H1 (cell line): ENCODE results near the gene MACROD1. TPM values are rescaled to one million over a fixed set of nuclear protein-coding genes. Genes with fewer than 3 reads are reported as not detected.

Experiments used
- CTCF ChIA-PET: fragments of 300-600 bp; sonication (Branson Sonifier 250); formaldehyde crosslinking; loops from one replicate; lab custom pipeline; 2021; ENCODE audit not compliant: partially characterized antibody; lab: Charles Lee
- POLR2A ChIA-PET: fragments of 300-600 bp; sonication (Branson Sonifier 250); formaldehyde crosslinking; loops from one replicate; lab custom pipeline; 2021; ENCODE audit warnings: inconsistent platforms; ENCODE audit not compliant: partially characterized antibody; lab: Charles Lee
- DNase-seq, 2 experiments: peaks; one replicate each; pipeline versions ENCODE4 v3.0.0 to v3.0.0-alpha.2; 2010 to 2022; ENCODE audit warnings: low spot score in 2 of 2, low read depth in 1 of 2, mixed read lengths in 1 of 2
- FAIRE-seq: peaks from 2 replicates; lab custom pipeline; 2011; peaks lifted over from hg19 to GRCh38; lab: Jason Lieb, UNC
- H2AFZ ChIP-seq: 2 replicates; pipeline ENCODE4 v1.8.1; 2012; ENCODE audit warnings: low read length, inconsistent platforms
- H2AK5ac ChIP-seq: 2 replicates; pipeline ENCODE4 v1.6.1; 2013; ENCODE audit warnings: low read depth, low read length
- H2BK120ac ChIP-seq: replicated peaks from 2 replicates; pipeline ENCODE3; 2013; ENCODE audit warnings: low read depth, low read length, inconsistent platforms
- H2BK12ac ChIP-seq: 2 replicates; pipeline ENCODE4 v1.6.1; 2013; ENCODE audit warnings: low read depth, low read length
- H2BK15ac ChIP-seq: 2 replicates; pipeline ENCODE4 v1.6.1; 2013; ENCODE audit warnings: low read length
- H2BK20ac ChIP-seq: 2 replicates; pipeline ENCODE4 v1.6.1; 2013; ENCODE audit warnings: low read length
- H2BK5ac ChIP-seq: 2 replicates; pipeline ENCODE4 v1.6.1; 2013; ENCODE audit warnings: low read depth, low read length
- H3K14ac ChIP-seq: 2 replicates; pipeline ENCODE4 v1.6.1; 2013; ENCODE audit warnings: inconsistent platforms; ENCODE audit not compliant: insufficient read length
- H3K18ac ChIP-seq: 2 replicates; pipeline ENCODE4 v1.6.1; 2013; ENCODE audit warnings: low read length; ENCODE audit errors: extremely low read depth
- H3K23ac ChIP-seq: 2 replicates; pipeline ENCODE4 v1.6.1; 2013; ENCODE audit warnings: inconsistent platforms; ENCODE audit not compliant: insufficient read length
- H3K23me2 ChIP-seq: 2 replicates; pipeline ENCODE4 v1.6.1; 2013; ENCODE audit warnings: low read depth, low read length
- H3K27ac ChIP-seq: 2 replicates; pipeline ENCODE4 v1.6.1; 2011; ENCODE audit warnings: low read depth, low read length, inconsistent platforms
- H3K27me3 ChIP-seq, 4 experiments: replicated peaks in 1 of 4; 1 replicate in 1 of 4; 2 replicates in 3 of 4; pipeline versions ENCODE4 v1.6.1 to v1.8.1; 2011 to 2013; ENCODE audit warnings: low read length in 3 of 4, mild to moderate bottlenecking in 3 of 4, inconsistent platforms in 2 of 4, mixed read lengths in 2 of 4, moderate library complexity in 1 of 4; ENCODE audit not compliant: control insufficient read depth in 3 of 4, insufficient read depth in 3 of 4; ENCODE audit errors: extremely low read depth in 1 of 4
- H3K36me3 ChIP-seq, 4 experiments: 2 replicates each; pipeline versions ENCODE4 v1.6.1 to v1.8.1; 2011 to 2013; ENCODE audit warnings: mild to moderate bottlenecking in 4 of 4, low read length in 3 of 4, moderate library complexity in 2 of 4, control low read depth in 1 of 4, inconsistent platforms in 1 of 4; ENCODE audit not compliant: insufficient read depth in 4 of 4, control insufficient read depth in 2 of 4
- H3K4ac ChIP-seq: replicated peaks from 2 replicates; pipeline ENCODE3; 2013; ENCODE audit warnings: low read length, low read depth, mixed read lengths, inconsistent platforms; ENCODE audit not compliant: insufficient read length
- H3K4me1 ChIP-seq, 4 experiments: replicated peaks in 1 of 4; 1 replicate in 1 of 4; 2 replicates in 3 of 4; pipeline versions ENCODE4 v1.6.1 to v1.8.1; 2011 to 2013; ENCODE audit warnings: low read length in 3 of 4, inconsistent platforms in 2 of 4, mixed read lengths in 1 of 4; ENCODE audit not compliant: insufficient read depth in 4 of 4, control insufficient read depth in 3 of 4
- H3K4me2 ChIP-seq, 2 experiments: 2 replicates each; pipeline versions ENCODE4 v1.6.1 to v1.8.1; 2011 to 2013; ENCODE audit warnings: low read depth in 2 of 2, low read length in 2 of 2, control low read depth in 1 of 2, inconsistent platforms in 1 of 2, mild to moderate bottlenecking in 1 of 2; ENCODE audit not compliant: insufficient read depth in 1 of 2
- H3K4me3 ChIP-seq, 4 experiments: fragments of 200-600, 300-600 bp in 1 of 4; sonication (generic), shearing (Covaris generic), sonication (Bioruptor Twin) in 1 of 4; 2 replicates each; pipeline versions ENCODE4 v1.5.1 to v1.8.1; 2011 to 2016; ENCODE audit warnings: low read length in 4 of 4, low read depth in 3 of 4, control low read depth in 2 of 4, inconsistent platforms in 2 of 4, mild to moderate bottlenecking in 2 of 4, mixed read lengths in 1 of 4, moderate library complexity in 1 of 4; ENCODE audit not compliant: insufficient read depth in 2 of 4; ENCODE audit errors: extremely low read depth in 1 of 4
- H3K56ac ChIP-seq: replicated peaks from 2 replicates; pipeline ENCODE3; 2013; ENCODE audit warnings: low read depth, mild to moderate bottlenecking, mixed read lengths, low read length, inconsistent platforms; ENCODE audit not compliant: insufficient read length
- H3K79me1 ChIP-seq: 2 replicates; pipeline ENCODE4 v1.6.1; 2013; ENCODE audit warnings: low read depth, low read length, control low read depth
- H3K79me2 ChIP-seq, 2 experiments: 2 replicates each; pipeline versions ENCODE4 v1.6.1 to v1.8.1; 2012 to 2013; ENCODE audit warnings: low read length in 2 of 2, mild to moderate bottlenecking in 2 of 2, inconsistent platforms in 1 of 2; ENCODE audit not compliant: insufficient read depth in 2 of 2, control insufficient read depth in 1 of 2
- H3K9ac ChIP-seq, 4 experiments: replicated peaks in 1 of 4; 1 replicate in 1 of 4; 2 replicates in 3 of 4; pipeline versions ENCODE4 v1.6.1 to v1.8.1; 2011 to 2013; ENCODE audit warnings: low read depth in 3 of 4, low read length in 3 of 4, control low read depth in 2 of 4, mild to moderate bottlenecking in 2 of 4, moderate library complexity in 2 of 4, inconsistent platforms in 1 of 4; ENCODE audit errors: extremely low read depth in 1 of 4
- H3K9me3 ChIP-seq, 2 experiments: 2 replicates each; pipeline versions ENCODE4 v1.6.1 to v1.8.1; 2012 to 2013; ENCODE audit warnings: mild to moderate bottlenecking in 2 of 2, moderate library complexity in 2 of 2, control low read depth in 1 of 2, inconsistent platforms in 1 of 2, low read depth in 1 of 2, low read length in 1 of 2, mixed read lengths in 1 of 2; ENCODE audit not compliant: insufficient read depth in 2 of 2
- H4K20me1 ChIP-seq, 2 experiments: replicated peaks in 1 of 2; 2 replicates each; pipeline versions ENCODE3 to v1.8.1; 2011 to 2013; ENCODE audit warnings: inconsistent platforms in 2 of 2, low read length in 2 of 2, mild to moderate bottlenecking in 1 of 2; ENCODE audit not compliant: insufficient read depth in 2 of 2, control insufficient read depth in 1 of 2
- H4K5ac ChIP-seq: 2 replicates; pipeline ENCODE4 v1.6.1; 2013; ENCODE audit warnings: low read length, low read depth, mixed read lengths, inconsistent platforms; ENCODE audit not compliant: insufficient read length
- H4K8ac ChIP-seq: 2 replicates; pipeline ENCODE4 v1.8.0; 2013; ENCODE audit warnings: mild to moderate bottlenecking, moderate library complexity, low read length, inconsistent platforms; ENCODE audit not compliant: insufficient read depth; ENCODE audit errors: extremely low read depth
- H4K91ac ChIP-seq: replicated peaks from 2 replicates; pipeline ENCODE3; 2013; ENCODE audit warnings: low read length, mixed read lengths, inconsistent platforms; ENCODE audit not compliant: insufficient read length
- ASH2L ChIP-seq: fragments of 200-600, 300-600 bp; sonication (generic); IDR thresholded peaks from one replicate; pipeline ENCODE4 v1.7.1; 2017; ENCODE audit warnings: low read length
- E2F6 ChIP-seq: IDR thresholded peaks from 2 replicates; pipeline ENCODE4 v1.6.1; 2012; ENCODE audit warnings: inconsistent platforms
- EP300 ChIP-seq, 2 experiments: IDR thresholded peaks; 1 replicate in 1 of 2; 2 replicates in 1 of 2; pipeline ENCODE4 v1.6.1; 2011 to 2012; ENCODE audit warnings: low read depth in 2 of 2, low read length in 2 of 2, mild to moderate bottlenecking in 2 of 2, borderline replicate concordance in 1 of 2, inconsistent platforms in 1 of 2, moderate library complexity in 1 of 2
- GTF2F1 ChIP-seq: IDR thresholded peaks from 2 replicates; pipeline ENCODE4 v1.6.1; 2012; ENCODE audit warnings: low read depth, low read length, improper control_type of control experiment, borderline replicate concordance
- KDM5A ChIP-seq: fragments of 200-600 bp; IDR thresholded peaks from 2 replicates; pipeline ENCODE4 v1.7.1; 2012; ENCODE audit warnings: mild to moderate bottlenecking, low read length, inconsistent platforms, mixed read lengths
- RXRA ChIP-seq: IDR thresholded peaks from 2 replicates; pipeline ENCODE4 v1.6.1; 2011; ENCODE audit warnings: low read depth, mild to moderate bottlenecking, low read length, moderate library complexity; ENCODE audit not compliant: insufficient read depth
- SIX5 ChIP-seq: IDR thresholded peaks from 2 replicates; pipeline ENCODE4 v1.6.1; 2011; ENCODE audit warnings: mild to moderate bottlenecking, low read depth, low read length
- SP1 ChIP-seq: IDR thresholded peaks from 2 replicates; pipeline ENCODE4 v1.6.1; 2011; ENCODE audit warnings: low read depth, low read length
- YY1 ChIP-seq: IDR thresholded peaks from 2 replicates; pipeline ENCODE4 v1.6.1; 2011; ENCODE audit warnings: low read depth, mild to moderate bottlenecking, low read length
- whole genome bisulfite sequencing, 2 experiments: shearing (Covaris generic) in 1 of 2; methylation state at CpG; one replicate each; pipeline versions ENCODE4 v1.1.6 to v1.1.7; 2013 to 2015; ENCODE audit warnings: low lambda C conversion rate in 2 of 2, mixed read lengths in 2 of 2, inconsistent platforms in 1 of 2, low coverage in 1 of 2, missing lambda C conversion rate in 1 of 2; ENCODE audit not compliant: insufficient replicate concordance in 2 of 2, insufficient coverage in 1 of 2, insufficient read length in 1 of 2; ENCODE audit errors: extremely low coverage in 1 of 2, missing lambda C conversion rate in 1 of 2; 5-methylcytosine and 5-hydroxymethylcytosine counted together
- polyA plus RNA-seq, 7 experiments: library from polyadenylated mRNA; depleted of rRNA in 3 of 7; stranded (reverse) in 5 of 7; unstranded in 2 of 7; fragments of >200 nt in 5 of 7; fragments of 200-250 nt in 2 of 7; gene quantifications; 1 replicate in 5 of 7; 2 replicates in 1 of 7; 4 replicates in 1 of 7; pipeline versions ENCODE4 v1.2.1 to v1.2.3, GENCODE V29; 2011 to 2013; ENCODE audit warnings: missing spikeins in 2 of 7, mixed read lengths in 2 of 7
- total RNA-seq: library from RNA; stranded (reverse); fragmentation: NEBNext Ultra II Directional; extraction: Animal tissue kit (Norgen Biotek cat#: 25700); gene quantifications from 2 replicates; pipeline ENCODE4 v1.2.1, GENCODE V29; 2021

Gene MACROD1
- total and polyA plus RNA-seq, 2 of the 8 experiments (the other 6 are each of a cell fraction or from before 2014, with no cell fraction given) = 19.5 to 34.1 TPM

DNA sequence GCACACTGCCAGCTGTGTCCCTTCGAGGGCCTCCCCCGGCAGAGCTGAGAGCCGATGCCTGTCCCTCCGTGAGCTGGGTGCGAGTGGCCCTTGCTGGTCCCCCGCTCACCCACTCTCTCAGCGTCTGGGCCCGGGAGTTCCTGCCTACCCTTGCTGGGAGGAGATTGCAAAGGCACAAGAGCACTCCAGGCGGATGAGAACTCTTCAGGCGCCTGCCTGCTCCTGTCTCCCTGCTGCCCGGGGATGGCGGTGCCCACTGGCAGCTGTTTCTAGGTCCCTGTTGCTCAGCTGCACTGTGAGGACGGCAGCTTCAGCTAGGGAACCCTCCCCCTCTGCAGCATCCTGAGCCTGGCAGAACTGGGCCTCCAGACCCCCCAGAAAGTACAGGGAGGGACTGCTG is 69.1 kb downstream of the MACROD1 start:
- FAIRE-seq (no peak), DNase-seq (no peak)
- Histone ChIP-seq H2BK12ac (no peak overlapping the region), H3K4me1 (peaks cover 0 to 7% (median 5%) of the 10 kb centered on the region in 4 experiments; a peak in 6 of 7 replicates), H4K5ac (no peak overlapping the region), H4K91ac (no peak overlapping the region), H2AFZ (no peak overlapping the region), H2BK20ac (no peak overlapping the region), H3K56ac (no peak overlapping the region), H2BK5ac (no peak overlapping the region), H3K23me2 (peaks cover 7% of the 10 kb centered on the region; the same call in 1 of the 2 replicates), H3K9ac (no peak overlapping the region), H2BK120ac (no peak overlapping the region), H3K4me2 (no peak overlapping the region), H2AK5ac (no peak overlapping the region), H3K23ac (no peak overlapping the region), H4K8ac (peak overlapping the region; percentile 17; the same call in 1 of the 2 replicates), H3K79me1 (peaks cover 3% of the 10 kb centered on the region; the same call in 1 of the 2 replicates), H3K36me3 (no peaks in the 10 kb centered on the region), H3K79me2 (no peaks in the 10 kb centered on the region), H3K27ac (no peak overlapping the region), H3K4ac (no peak overlapping the region), H3K18ac (no peak overlapping the region), H3K4me3 (no peak overlapping the region), H4K20me1 (peaks cover 18 to 46% of the 10 kb centered on the region in 2 experiments), H3K27me3 (peaks cover 2 to 69% (median 51%) of the 10 kb centered on the region in 4 experiments), H3K14ac (no peak overlapping the region), H3K9me3 (no peaks in the 10 kb centered on the region), H2BK15ac (no peak overlapping the region)
- TF ChIP-seq KDM5A (no peak), E2F6 (no peak), YY1 (no peak), ASH2L (no peak), RXRA (no peak), GTF2F1 (no peak), SIX5 (no peak), SP1 (no peak), EP300 (IDR thresholded peaks at IDR 0.05; ENCODE audit: borderline replicate concordance in 1 of 2, low read depth in 2 of 2, low read length in 2 of 2) (no peak)
- POLR2A ChIA-PET = interaction anchor here (0.6 kb wide), 1 partner anchor 16 kb away, joined by 3 read pairs; no protein-coding TSS in a partner anchor
- 93% methylated on average over 13 of the region's 13 CpGs; no CpG with 5 or more reads in 1 of the 2 experiments for WGBS, 2 experiments
- CTCF ChIA-PET = interaction anchor here (0.6 to 9.3 kb wide), 7 partner anchors 7 to 235 kb away, joined by 3 to 126 read pairs (median 3); no protein-coding TSS in a partner anchor
